Mammary epithelial cell (primary cell): ENCODE measurements around the gene B4GALNT4.

Source experiments
- CTCF ChIP-seq, 2 donors: IDR thresholded peaks in 1 of 2; conservative IDR thresholded peaks in 1 of 2; 2 replicates each; pipeline ENCODE4 v1.5.1; 2011 to 2012; ENCODE audit warnings: inconsistent platforms in 2 of 2, low read length in 2 of 2, mild to moderate bottlenecking in 2 of 2, control low read depth in 1 of 2, low read depth in 1 of 2; ENCODE audit not compliant: insufficient read depth in 1 of 2; ENCODE audit errors: extremely low read depth in 1 of 2
- EZH2 ChIP-seq: IDR thresholded peaks from 2 replicates; pipeline ENCODE4 v1.6.1; 2012; ENCODE audit warnings: low read length, inconsistent platforms, borderline replicate concordance

GRCh38 chr11:413120-414081 lies 44.1 kb downstream of the B4GALNT4 start:
- TF ChIP-seq CTCF (conservative IDR thresholded peaks at IDR 0.05 in 1 of 2, IDR thresholded peaks at IDR 0.05 in 1 of 2; ENCODE audit: extremely low read depth in 1 of 2, insufficient read depth in 1 of 2, low read depth in 1 of 2, low read length in 2 of 2) (no peak), EZH2 (no peak)
